ENCODE measurements around the gene CLASP1.

DNA sequence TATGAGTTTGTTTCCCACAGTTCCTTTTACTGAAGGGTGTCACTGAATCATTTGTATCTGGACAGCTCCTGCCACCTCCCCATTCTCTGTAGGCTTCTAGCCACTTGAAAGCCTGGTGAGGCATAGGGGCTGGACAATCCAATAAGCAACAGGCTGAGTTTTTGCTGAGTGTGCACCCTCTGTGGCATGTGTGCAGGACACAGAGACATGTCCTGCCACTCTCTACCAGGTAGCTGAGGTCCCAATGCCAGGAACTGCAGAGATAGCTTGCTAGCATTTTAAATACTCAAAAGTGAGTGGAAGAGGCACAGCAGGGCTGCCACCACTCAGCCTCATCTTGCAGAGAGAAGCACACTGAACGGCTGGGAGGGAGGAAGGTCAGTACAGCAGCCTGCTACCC is 287.0 kb downstream of the CLASP1 start:
- TF ChIP-seq CTCF (conservative IDR thresholded peaks at IDR 0.05) = no peak
- no peak for TF ChIP-seq ZFX (IDR thresholded peaks at IDR 0.05)
